SIG-M5 treated with dmso at 0.1 percent for 504 hours (cell line): ENCODE data around the gene MCF2L.
"Not testable (repeated sequence)": the region's sequence is repeated elsewhere in the genome, so short reads cannot be mapped to it uniquely, and the experiment has no call there.

Experiments used
- DNase-seq: peaks from one replicate; lab custom pipeline; 2025; ENCODE audit not compliant: unreplicated experiment; lab: John Stamatoyannopoulos, UW

MCF2L gene

GRCh38 chr13:113110048-113110851 lies 141.2 kb downstream of the MCF2L start:
- no peak for DNase-seq

DNA sequence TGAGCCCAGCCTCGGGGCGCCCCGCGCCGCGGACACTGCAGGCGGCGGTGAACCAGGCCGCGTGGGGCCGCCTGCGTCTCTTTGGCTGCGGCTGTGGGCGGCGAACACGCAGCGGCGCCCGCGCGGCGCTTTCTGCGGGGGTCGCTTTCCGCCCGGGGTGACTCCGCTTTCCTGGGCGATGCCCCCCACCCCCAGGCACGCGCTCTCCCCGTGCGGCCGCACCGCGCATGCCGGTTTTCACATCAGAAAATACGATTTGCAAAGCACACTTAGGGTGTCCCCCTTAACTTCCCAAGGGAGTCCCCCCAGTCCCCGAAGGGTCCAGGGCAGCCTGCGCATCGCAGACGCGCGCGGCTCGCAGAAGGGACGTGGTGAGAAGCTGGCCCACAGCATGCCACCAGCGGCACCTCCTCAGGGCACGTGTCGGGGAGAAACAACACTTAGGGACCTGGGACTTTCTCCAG lies 141.9 kb downstream of the MCF2L start:
- no peak for DNase-seq

- DNase-seq = not testable (repeated sequence)
These were observed 142.8 kb downstream of the MCF2L start for GRCh38 chr13:113111821-113112220.

DNA sequence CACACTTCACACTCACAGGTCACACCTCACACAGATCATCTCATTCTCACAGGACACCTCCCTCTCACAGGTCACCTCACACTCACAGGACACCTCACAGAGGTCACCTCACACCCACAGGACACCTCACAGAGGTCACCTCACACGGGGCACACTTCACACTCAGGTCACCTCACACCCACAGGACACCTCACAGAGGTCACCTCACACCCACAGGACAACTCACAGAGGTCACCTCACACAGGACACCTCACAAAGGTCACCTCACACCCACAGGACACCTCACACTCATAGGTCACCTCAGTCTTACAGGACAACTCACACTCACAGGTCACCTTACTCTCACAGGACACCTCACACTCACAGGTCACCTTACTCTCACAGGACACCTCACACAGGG lies 143.5 kb downstream of the MCF2L start:
- not testable (repeated sequence) for DNase-seq

GRCh38 chr13:113112893-113113845 lies 144.2 kb downstream of the MCF2L start:
- DNase-seq = no peak

- DNase-seq = no peak
These were observed 144.8 kb downstream of the MCF2L start for GRCh38 chr13:113113846-113114271.

- no peak for DNase-seq
These were observed 145.7 kb downstream of the MCF2L start for GRCh38 chr13:113114511-113115362.

GRCh38 chr13:113115363-113116205 lies 146.6 kb downstream of the MCF2L start:
- no peak for DNase-seq

DNA sequence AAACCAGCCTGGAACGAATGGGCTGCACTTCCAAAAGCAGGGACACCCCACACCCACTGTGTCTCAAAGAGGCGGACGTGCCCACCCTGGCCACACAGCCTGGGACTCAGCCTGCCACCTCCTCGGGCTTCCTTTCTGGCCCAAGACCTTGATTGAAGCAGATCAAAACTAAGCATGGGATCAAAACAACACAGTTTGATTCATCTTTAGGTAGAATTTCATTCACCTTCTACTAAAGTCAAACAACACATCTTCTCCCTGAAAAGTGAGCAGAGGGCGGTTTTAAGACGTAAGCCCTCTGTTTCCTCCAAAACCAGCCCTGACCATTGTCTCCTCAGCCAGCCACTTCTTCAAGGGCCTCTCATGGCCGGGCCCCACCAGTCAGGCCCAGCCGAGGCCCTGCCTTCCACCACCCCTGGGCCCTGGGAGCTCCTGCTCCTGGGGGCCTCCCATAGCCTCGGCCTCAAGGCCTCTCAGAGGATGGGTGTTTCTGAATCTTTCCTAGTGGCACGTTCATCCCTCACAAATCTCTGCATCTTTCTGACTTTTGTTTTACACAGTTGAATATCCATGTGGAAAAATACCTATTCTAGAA lies 147.3 kb downstream of the MCF2L start:
- no peak for DNase-seq

DNA sequence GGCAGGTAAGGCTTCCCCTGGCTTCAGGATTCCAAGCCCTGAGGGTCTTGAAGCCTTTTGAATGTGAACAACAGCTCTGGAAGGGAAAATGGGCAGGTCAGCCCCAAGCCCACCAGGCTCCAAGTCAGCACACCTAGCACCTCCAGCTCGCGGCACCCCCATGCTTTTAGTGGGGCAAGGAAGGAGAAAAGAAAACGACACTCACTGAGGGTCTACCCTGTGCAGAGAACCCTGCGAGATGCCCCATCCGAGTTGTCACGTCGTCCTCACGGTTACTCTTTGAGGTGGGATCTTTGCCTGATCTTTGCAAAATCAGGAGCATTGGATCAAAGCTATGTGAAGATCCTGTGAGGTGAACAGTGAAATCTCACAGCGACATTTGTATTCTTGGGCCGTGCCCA lies 147.9 kb downstream of the MCF2L start:
- no peak for DNase-seq

DNA sequence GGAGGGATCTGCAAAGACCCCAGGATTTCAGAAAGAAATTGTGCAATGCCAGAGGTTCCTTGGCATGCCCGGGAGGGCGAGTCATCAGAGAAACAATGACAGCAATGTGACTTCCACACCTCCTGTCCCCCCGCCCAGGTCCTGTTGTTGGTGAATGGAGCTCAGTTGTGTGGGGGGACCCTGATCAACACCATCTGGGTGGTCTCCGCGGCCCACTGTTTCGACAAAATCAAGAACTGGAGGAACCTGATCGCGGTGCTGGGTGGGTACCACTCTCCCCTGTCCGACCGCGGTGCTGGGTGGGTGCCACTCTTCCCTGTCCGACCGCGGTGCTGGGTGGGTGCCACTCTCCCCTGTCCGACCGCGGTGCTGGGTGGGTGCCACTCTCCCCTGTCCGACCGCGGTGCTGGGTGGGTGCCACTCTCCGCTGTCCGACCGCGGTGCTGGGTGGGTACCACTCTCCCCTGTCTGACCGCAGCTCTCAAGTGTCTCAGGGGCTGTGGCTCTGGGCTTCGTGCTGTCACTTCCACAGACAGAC lies 148.4 kb downstream of the MCF2L start:
- DNase-seq = no peak

GRCh38 chr13:113117911-113118260 lies 148.9 kb downstream of the MCF2L start:
- no peak for DNase-seq

GRCh38 chr13:113118261-113119021 lies 149.4 kb downstream of the MCF2L start:
- no peak for DNase-seq

DNA sequence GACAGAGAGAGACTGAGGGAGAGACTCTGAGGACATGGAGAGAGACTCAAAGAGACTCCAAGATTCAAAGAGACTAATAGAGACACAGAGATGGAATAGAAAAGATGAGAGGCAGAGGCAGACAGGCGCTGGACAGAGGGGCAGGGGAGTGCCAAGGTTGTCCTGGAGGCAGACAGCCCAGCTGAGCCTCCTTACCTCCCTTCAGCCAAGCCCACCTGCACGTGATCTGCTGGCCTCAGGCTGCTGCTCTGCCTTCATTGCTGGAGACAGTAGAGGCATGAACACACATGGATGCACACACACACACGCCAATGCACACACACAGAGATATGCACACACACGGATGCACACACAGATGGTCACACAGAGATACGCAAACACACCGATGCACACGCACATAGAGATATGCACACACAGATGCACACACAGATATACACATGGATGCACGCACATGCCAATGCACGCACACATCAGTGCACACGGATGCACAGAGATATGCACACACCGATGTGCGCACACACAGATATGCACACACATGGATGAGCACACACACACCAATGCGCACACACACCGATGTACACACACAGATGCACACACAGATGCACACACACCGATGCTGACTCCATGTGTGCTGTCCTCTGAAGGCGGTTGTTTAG lies 150.3 kb downstream of the MCF2L start:
- DNase-seq = no peak

GRCh38 chr13:113119822-113120189 lies 150.8 kb downstream of the MCF2L start:
- no peak for DNase-seq

DNA sequence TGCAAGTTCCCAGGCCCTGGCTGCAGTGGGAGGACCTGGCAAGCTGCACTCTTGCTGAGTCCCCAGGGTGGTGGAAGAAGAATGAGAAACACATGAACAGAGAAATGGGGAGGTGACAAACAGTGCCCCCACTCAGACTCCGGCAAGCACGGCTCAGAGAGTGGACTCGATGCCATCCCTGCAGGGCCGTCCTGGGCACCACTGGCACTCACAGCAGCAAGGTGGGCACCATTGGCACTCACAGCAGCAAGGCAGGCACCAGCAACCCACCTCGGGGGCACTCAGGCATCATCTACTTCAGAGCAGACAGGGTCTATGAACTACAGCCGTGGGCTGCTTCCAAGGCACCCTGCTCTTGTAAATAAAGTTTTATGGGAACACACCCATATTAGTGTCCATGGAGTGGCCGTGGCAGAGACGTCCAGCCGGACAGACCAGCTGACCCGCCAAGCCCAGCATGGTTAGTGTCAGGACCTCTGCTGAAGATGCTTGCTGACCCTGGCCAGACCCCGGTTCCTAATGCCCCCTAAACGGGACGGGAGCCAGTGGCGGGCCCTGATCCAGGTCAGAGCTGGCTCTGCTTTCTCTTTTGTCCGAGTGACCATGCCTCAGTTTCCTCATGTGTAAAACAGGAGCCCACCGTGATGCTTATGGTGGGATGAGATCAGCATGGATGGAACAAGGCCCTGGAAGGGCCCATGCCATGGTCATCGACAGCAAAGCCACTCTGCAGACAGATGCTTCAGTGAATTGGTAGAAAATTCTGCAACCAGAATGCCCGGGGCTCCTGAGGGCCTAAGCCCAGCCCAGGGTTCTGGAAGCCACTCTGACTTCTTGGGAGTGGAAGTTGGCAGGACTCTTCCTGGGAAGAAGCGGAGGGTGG lies 151.5 kb downstream of the MCF2L start:
- no peak for DNase-seq
